AG09319 (cell line): ENCODE measurements around the gene MXRA8.

Source experiments
- DNase-seq: peaks from one replicate; pipeline ENCODE4 v3.0.0-alpha.2; 2010; ENCODE audit warnings: low read depth; ENCODE audit errors: extremely low read depth
- CTCF ChIP-seq: IDR thresholded peaks from 2 replicates; pipeline ENCODE4 v1.5.1; 2011; ENCODE audit warnings: low read depth, mild to moderate bottlenecking, inconsistent platforms, low read length, moderate library complexity

The MXRA8 gene

GRCh38 chr1:1324084-1324523 is 34.3 kb downstream of the MXRA8 start:
- TF ChIP-seq CTCF, result no peak
- no peak for DNase-seq

GRCh38 chr1:1322952-1323351 is 35.4 kb downstream of the MXRA8 start:
- no peak for DNase-seq
- no peak for TF ChIP-seq CTCF

- TF ChIP-seq CTCF, result no peak
- DNase-seq, result no peak
Observed at GRCh38 chr1:1322418-1322817, 35.9 kb downstream of the MXRA8 start.

GRCh38 chr1:1321477-1321876 is 36.9 kb downstream of the MXRA8 start:
- TF ChIP-seq CTCF, result no peak
- DNase-seq, result no peak

- DNase-seq, result no peak
- no peak for TF ChIP-seq CTCF
Observed at GRCh38 chr1:1320666-1321448, 37.5 kb downstream of the MXRA8 start.

- DNase-seq, result no peak
- TF ChIP-seq CTCF, result no peak
Observed at GRCh38 chr1:1319646-1319941, 38.8 kb downstream of the MXRA8 start.

GRCh38 chr1:1318777-1319645 is 39.3 kb downstream of the MXRA8 start:
- no peak for TF ChIP-seq CTCF
- no peak for DNase-seq
